ENCODE data around the gene PCDH9.
"Not testable (repeated sequence)": the region's sequence is repeated elsewhere in the genome, so short reads cannot be mapped to it uniquely, and the experiment has no call there.

The PCDH9 gene

GRCh38 chr13:66301482-66301881, 928.7 kb downstream of the PCDH9 start:
- no peak for FAIRE-seq
- no peak for DNase-seq (ENCODE audit: low spot score)

- FAIRE-seq: no peak
Observed at GRCh38 chr13:66301006-66301405, 929.1 kb downstream of the PCDH9 start.

GRCh38 chr13:66296875-66297274, 933.3 kb downstream of the PCDH9 start:
- DNase-seq (ENCODE audit: low spot score) (no peak), FAIRE-seq (no peak)

More at GRCh38 chr13:66301006-66301405, 929.1 kb downstream of the PCDH9 start:
- DNase-seq (ENCODE audit: low spot score): no peak

DNA sequence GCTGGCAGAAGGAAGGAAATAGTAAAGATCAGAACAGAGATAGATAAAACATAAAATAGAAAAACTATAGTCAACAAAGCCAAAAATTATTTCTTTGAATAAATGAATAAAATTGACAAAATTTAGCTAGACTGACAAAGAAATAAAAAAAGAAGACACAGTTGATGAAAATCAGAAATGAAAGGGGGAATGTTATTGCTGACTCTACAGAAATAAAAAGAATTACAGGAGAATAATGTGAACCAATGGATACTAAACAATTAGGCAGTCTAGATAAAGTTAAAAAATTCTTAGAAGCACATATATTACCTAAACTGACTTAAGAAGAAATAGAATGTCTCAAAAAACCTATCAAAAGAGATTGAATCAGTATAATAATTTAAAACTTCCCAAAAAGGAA, 933.8 kb downstream of the PCDH9 start:
- FAIRE-seq: no peak
- DNase-seq (ENCODE audit: low spot score): no peak

GRCh38 chr13:66286806-66287205, 943.3 kb downstream of the PCDH9 start:
- not testable (repeated sequence) for DNase-seq (ENCODE audit: low spot score); FAIRE-seq

GRCh38 chr13:66275416-66275815, 954.7 kb downstream of the PCDH9 start:
- FAIRE-seq (no peak), DNase-seq (ENCODE audit: low spot score) (no peak)

DNA sequence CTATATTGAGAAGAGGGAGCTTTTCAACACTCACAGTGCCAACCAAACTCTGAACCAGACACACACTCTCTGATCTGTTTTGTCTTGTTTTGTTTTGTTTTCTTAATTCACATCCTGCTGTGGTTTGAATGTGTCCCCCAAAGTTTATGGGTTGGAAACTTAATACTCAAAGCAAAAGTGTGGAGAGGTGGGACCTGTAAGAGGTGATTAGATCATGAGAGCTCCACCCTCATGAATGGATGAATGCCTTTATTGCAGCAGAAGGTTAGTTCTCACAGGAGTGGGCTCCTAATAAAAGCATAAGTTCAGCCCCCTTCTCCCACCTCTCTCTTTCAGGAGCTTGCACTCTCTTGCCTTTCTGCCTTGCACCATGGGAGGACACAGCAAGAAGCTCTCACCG, 957.1 kb downstream of the PCDH9 start:
- FAIRE-seq (no peak), DNase-seq (ENCODE audit: low spot score) (no peak)

DNA sequence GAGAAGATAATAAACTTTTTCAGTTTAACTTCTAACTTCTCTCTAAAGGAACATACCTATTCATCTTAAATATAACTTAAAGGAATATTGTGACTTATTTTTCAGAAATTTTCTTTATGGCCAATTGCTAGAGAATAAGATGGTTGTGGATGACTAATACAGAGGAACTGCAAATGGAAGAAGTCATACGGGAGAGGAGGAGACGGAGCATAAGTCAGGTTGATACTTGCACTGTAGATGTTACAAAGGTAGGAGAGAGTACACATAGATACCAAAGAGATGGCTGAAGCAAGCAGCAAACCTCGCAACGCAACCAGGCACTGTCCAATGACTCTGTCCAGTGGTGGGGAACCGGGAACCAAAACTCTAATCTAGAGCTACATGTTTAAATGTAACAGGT, 963.4 kb downstream of the PCDH9 start:
- DNase-seq (ENCODE audit: low spot score) (no peak), FAIRE-seq (no peak)

GRCh38 chr13:66266348-66266747, 963.8 kb downstream of the PCDH9 start:
- FAIRE-seq (no peak), DNase-seq (ENCODE audit: low spot score) (no peak)

DNA sequence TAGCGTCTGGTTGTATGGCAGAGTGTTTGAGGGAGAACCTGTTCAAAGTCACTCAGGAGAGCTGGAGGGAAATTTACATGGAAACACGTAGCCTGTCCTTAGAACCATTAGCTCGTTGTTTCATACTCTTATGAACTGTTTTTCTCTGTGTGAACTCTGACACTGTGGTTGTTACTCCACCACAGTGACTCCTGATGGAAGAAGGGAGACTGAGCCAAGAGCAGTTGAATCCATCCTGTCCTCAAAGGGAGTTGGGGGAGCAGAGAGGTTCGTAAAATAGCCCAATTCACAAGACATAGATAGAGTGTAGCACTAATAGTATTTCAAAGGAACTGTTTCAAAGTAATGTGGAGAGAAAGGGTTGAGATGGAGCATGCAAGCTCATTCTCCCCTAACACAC, 964.8 kb downstream of the PCDH9 start:
- no peak for FAIRE-seq
- no peak for DNase-seq (ENCODE audit: low spot score)

DNA sequence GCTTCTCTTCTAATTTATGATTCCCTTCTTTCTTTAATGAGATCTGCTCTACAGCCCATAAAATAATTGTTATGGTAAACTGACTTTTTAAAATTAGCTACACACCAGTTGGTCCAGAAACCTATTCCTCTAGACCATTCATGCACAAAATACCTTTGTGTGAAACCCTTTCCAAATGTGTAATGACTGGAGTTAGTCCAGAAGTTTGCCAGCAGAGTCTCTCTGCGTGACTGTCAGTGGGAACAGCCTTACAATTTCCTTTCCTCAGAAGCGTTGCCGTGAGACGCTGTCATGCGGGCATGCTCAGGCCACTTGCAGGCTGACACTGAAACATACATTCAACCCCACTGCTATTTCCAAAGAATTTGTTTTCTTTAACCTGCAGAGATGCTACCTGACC, 965.2 kb downstream of the PCDH9 start:
- DNase-seq (ENCODE audit: low spot score): no peak
- FAIRE-seq: no peak

- DNase-seq (ENCODE audit: low spot score) (no peak), FAIRE-seq (no peak)
Observed at GRCh38 chr13:66262330-66262729, 967.8 kb downstream of the PCDH9 start.

GRCh38 chr13:66259426-66259825, 970.7 kb downstream of the PCDH9 start:
- FAIRE-seq; DNase-seq (ENCODE audit: low spot score): not testable (repeated sequence)

Measured in RCC 7860 (cell line).